ENCODE data around the gene ZNF423.

GRCh38 chr16:49688036-49688697 lies 167.7 kb downstream of the ZNF423 start:
- TF ChIP-seq POLR2AphosphoS5 (IDR thresholded peaks at IDR 0.05; ENCODE audit: low read depth, low read length) = no peak
- TF ChIP-seq POLR2A (IDR thresholded peaks at IDR 0.05; ENCODE audit: low read depth, low read length) = no peak
- no peak for TF ChIP-seq PAX5 (IDR thresholded peaks at IDR 0.05; ENCODE audit: insufficient read depth, low read length, severe bottlenecking)

Data from GM12891 (cell line).